ENCODE measurements around the gene ENTPD2.

- no peak for TF ChIP-seq EZH2 (IDR thresholded peaks at IDR 0.05; ENCODE audit: borderline replicate concordance, insufficient read depth, low read depth, low read length, poor library complexity, severe bottlenecking)
- TF ChIP-seq, protein P1, sequence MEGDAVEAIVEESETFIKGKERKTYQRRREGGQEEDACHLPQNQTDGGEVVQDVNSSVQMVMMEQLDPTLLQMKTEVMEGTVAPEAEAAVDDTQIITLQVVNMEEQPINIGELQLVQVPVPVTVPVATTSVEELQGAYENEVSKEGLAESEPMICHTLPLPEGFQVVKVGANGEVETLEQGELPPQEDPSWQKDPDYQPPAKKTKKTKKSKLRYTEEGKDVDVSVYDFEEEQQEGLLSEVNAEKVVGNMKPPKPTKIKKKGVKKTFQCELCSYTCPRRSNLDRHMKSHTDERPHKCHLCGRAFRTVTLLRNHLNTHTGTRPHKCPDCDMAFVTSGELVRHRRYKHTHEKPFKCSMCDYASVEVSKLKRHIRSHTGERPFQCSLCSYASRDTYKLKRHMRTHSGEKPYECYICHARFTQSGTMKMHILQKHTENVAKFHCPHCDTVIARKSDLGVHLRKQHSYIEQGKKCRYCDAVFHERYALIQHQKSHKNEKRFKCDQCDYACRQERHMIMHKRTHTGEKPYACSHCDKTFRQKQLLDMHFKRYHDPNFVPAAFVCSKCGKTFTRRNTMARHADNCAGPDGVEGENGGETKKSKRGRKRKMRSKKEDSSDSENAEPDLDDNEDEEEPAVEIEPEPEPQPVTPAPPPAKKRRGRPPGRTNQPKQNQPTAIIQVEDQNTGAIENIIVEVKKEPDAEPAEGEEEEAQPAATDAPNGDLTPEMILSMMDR (IDR thresholded peaks at IDR 0.05) = no peak
Measured at GRCh38 chr9:137002646-137003041, 51.2 kb downstream of the ENTPD2 start.
